NOMO-1 treated with dmso at 0.1 percent for 144 hours (cell line): Measurements from ENCODE around the gene PVALB.

Experiments used
- DNase-seq: peaks from one replicate; lab custom pipeline; 2025; ENCODE audit not compliant: unreplicated experiment; lab: John Stamatoyannopoulos, UW

Gene PVALB

GRCh38 chr22:36814801-36815200, 2.0 kb downstream of the PVALB start:
- DNase-seq: no peak

- no peak for DNase-seq
These were observed 5.6 kb downstream of the PVALB start for GRCh38 chr22:36811094-36811800.

GRCh38 chr22:36809351-36809750, 7.5 kb downstream of the PVALB start:
- DNase-seq: no peak

- no peak for DNase-seq
These were observed 8.0 kb downstream of the PVALB start for GRCh38 chr22:36808721-36809344.

- no peak for DNase-seq
These were observed 9.2 kb downstream of the PVALB start for GRCh38 chr22:36807627-36808026.

- DNase-seq: no peak
These were observed 10.0 kb downstream of the PVALB start for GRCh38 chr22:36806835-36807234.

GRCh38 chr22:36803358-36803757, 13.5 kb downstream of the PVALB start:
- no peak for DNase-seq

GRCh38 chr22:36798674-36799066, 18.2 kb downstream of the PVALB start:
- no peak for DNase-seq

- no peak for DNase-seq
These were observed 18.7 kb downstream of the PVALB start for GRCh38 chr22:36797911-36798673.

GRCh38 chr22:36797374-36797773, 19.5 kb downstream of the PVALB start:
- no peak for DNase-seq

- DNase-seq: no peak
These were observed 20.2 kb downstream of the PVALB start for GRCh38 chr22:36796552-36797175.

- DNase-seq: no peak
These were observed 21.2 kb downstream of the PVALB start for GRCh38 chr22:36795633-36796032.

GRCh38 chr22:36790648-36791047, 26.2 kb downstream of the PVALB start:
- no peak for DNase-seq

- no peak for DNase-seq
These were observed 29.4 kb downstream of the PVALB start for GRCh38 chr22:36787204-36787988.

GRCh38 chr22:36783743-36784142, 33.1 kb downstream of the PVALB start:
- no peak for DNase-seq

- peak; percentile 79 for DNase-seq
These were observed 34.9 kb downstream of the PVALB start for GRCh38 chr22:36781656-36782627.

GRCh38 chr22:36778020-36778419, 38.8 kb downstream of the PVALB start:
- DNase-seq: no peak

GRCh38 chr22:36776722-36777121, 40.1 kb downstream of the PVALB start:
- DNase-seq: no peak

GRCh38 chr22:36775964-36776669, 40.7 kb downstream of the PVALB start, which contains the start of gene IFT27:
TSS of gene IFT27 (minus strand) at chr22:36776119. CDS start at chr22:36775707, 412 bp downstream.
- peak; percentile 98 for DNase-seq
